Measurements from ENCODE around the gene ZNF579.
"Not testable (repeated sequence)": the region's sequence is repeated elsewhere in the genome, so short reads cannot be mapped to it uniquely, and the experiment has no call there.

ZNF579 gene

GRCh38 chr19:55584871-55585270 lies 4.2 kb upstream of the ZNF579 start:
- no peak for DNase-seq (ENCODE audit: low read depth in 1 of 2, low spot score in 1 of 2)
- no peak for TF ChIP-seq JUND (IDR thresholded peaks at IDR 0.05; ENCODE audit: low read depth)
- in situ Hi-C loops (cut with HindIII; ENCODE audit: low pct_unique_long_range_greater_than_20kb, low sequenced_read_pairs) = no loop called here

- in situ Hi-C loops (cut with HindIII; ENCODE audit: low pct_unique_long_range_greater_than_20kb, low sequenced_read_pairs); DNase-seq (ENCODE audit: low read depth in 1 of 2, low spot score in 1 of 2): not testable (repeated sequence)
These were observed 3.2 kb upstream of the ZNF579 start for GRCh38 chr19:55583897-55584296.

GRCh38 chr19:55582284-55582683 lies 1.6 kb upstream of the ZNF579 start:
- in situ Hi-C loops (cut with HindIII; ENCODE audit: low pct_unique_long_range_greater_than_20kb, low sequenced_read_pairs); DNase-seq (ENCODE audit: low read depth in 1 of 2, low spot score in 1 of 2): not testable (repeated sequence)

DNA sequence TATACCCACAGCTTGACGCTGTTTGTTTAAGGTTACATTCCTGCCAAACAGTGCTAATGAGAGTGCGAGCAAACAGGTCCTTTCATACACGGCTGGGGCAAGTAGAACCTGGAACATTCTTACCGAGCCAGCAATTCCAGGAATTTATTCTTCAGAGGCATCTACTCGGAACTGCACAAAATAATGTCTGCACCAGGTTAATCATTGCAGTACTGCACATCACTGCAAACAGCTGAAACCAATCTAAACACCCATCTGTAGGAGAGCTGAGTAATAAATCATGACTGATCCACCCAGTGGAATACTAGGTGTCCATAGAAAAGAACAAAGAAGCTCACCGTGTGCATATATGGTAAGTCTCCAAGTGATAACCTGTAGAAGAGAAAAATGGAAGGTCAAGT lies 1.2 kb upstream of the ZNF579 start:
- in situ Hi-C loops (cut with HindIII; ENCODE audit: low pct_unique_long_range_greater_than_20kb, low sequenced_read_pairs) = no loop called here
- peak in 1 of 2 experiments; percentile 71 for DNase-seq (ENCODE audit: low read depth in 1 of 2, low spot score in 1 of 2)
- TF ChIP-seq JUND (IDR thresholded peaks at IDR 0.05; ENCODE audit: low read depth) = no peak

- in situ Hi-C loops (cut with HindIII; ENCODE audit: low pct_unique_long_range_greater_than_20kb, low sequenced_read_pairs) = no loop called here
- peak in 1 of 2 experiments; percentile 85 for DNase-seq (ENCODE audit: low read depth in 1 of 2, low spot score in 1 of 2)
- no peak for TF ChIP-seq JUND (IDR thresholded peaks at IDR 0.05; ENCODE audit: low read depth)
These were observed 636 bp upstream of the ZNF579 start for GRCh38 chr19:55581145-55581822.

DNA sequence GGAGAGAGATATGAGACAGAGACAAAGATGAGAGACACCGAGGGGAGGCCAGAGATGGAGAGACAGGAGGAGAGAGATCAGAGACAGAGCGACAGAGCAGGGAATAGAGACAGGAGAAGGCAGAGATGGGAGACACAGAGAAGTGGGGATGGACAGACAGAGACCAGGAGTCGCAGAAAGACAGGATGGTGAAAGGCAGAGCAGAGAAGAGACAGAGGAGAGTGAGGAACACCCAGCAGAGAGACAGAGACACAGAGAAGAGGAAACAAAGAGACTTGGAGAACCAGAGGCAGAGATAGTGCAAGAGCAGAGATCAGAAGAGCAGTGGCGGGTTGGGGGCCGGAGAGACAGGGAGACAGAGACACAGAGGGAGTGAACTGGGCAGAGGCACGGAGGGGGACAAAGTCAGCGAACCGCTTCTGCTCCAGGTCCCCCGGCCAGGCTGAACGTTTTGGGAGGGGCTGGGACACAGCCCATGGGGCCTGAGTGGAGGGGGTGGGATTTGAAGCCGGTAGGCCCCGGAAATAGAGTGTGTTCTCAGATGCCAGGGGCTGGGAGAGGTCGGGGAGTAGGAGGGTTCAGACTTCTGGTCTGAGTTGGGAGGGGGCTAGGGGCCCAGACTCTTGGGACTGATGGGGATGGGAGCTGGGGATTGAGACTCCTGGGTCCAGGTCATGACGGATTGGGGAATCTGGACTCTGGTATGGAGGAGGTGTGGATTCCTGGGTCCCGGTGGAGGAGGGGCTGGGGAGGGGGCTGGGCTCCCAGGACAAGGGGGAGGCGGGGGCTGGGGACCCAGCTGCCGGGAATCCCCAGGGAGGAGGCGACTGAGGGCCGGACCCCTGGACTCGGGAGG lies 654 bp downstream of the ZNF579 start:
- in situ Hi-C loops (cut with HindIII; ENCODE audit: low pct_unique_long_range_greater_than_20kb, low sequenced_read_pairs) = no loop called here
- DNase-seq (ENCODE audit: low read depth in 1 of 2, low spot score in 1 of 2) = no peak
- no peak for TF ChIP-seq JUND (IDR thresholded peaks at IDR 0.05; ENCODE audit: low read depth)

DNA sequence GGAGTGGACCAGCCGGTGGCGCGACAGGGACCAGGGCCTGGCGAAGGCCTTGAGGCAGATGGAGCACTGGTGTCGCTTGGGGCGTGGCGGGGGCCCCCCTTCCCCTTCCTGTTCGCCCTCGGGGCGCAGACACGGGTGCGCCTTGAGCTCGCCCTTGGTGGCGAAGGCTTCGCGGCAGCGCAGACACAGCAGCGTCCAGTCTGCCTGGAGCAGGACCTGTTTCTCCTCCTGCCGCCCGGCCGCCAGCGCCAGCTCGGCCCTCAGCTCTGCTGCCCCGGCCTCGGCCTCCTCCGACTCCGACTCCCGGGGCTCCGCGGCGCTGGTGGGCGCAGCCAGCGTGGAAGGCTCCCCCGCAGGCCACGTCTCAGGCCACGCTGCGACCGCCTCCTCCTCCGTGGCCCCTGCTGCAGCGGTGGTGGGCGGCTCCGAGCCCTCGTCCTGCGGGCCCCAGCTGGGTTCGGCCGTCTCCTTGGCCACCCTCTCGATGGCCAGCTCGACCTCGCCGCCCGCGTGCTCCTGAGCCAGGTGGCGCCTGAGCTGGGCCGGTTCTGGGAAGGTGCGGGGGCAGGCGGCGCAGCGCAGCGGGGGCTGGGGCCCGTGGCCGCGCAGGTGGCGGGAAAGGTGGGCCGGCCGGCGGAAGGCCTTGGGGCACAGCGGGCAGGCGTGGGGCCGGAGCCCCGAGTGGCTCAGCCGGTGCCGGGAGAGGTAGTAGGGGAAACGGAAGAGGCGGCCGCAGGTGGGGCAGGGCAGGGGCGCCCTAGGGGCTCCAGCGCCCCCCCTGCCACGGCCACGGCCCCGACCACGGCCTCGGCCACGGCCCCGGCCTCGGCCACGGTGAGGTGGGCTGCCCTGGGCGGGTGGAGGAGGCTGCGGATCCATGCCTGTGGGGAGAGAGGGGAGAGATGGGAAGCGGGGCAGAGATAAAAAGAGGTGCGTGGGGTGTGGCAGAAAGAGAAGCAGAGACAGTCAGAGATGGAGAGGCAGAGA lies 1.6 kb downstream of the ZNF579 start:
- no peak for TF ChIP-seq JUND (IDR thresholded peaks at IDR 0.05; ENCODE audit: low read depth)
- DNase-seq (ENCODE audit: low read depth in 1 of 2, low spot score in 1 of 2) = no peak
- in situ Hi-C loops (cut with HindIII; ENCODE audit: low pct_unique_long_range_greater_than_20kb, low sequenced_read_pairs) = no loop called here

- DNase-seq (ENCODE audit: low read depth in 1 of 2, low spot score in 1 of 2) = no peak
- in situ Hi-C loops (cut with HindIII; ENCODE audit: low pct_unique_long_range_greater_than_20kb, low sequenced_read_pairs) = no loop called here
- no peak for TF ChIP-seq JUND (IDR thresholded peaks at IDR 0.05; ENCODE audit: low read depth)
These were observed 2.5 kb downstream of the ZNF579 start for GRCh38 chr19:55578031-55578760.

DNA sequence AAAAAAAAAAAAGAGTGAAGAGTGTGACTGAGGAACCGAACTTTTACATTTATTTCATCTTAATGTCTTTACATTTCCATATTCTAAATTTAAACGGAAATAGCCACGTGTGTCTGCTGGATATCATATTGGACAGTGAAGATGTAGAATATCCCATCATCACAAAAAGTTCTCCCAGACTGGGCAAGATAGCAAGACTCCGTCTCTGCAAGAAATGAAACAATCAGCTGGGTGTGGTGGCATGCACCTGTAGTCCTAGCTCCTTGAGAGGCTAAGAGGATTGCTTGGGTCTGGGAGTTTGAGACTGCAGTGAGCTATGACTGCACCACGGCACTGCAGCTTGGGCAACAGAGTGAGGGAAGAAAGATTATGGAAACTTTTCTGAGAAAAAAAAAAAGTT lies 3.9 kb downstream of the ZNF579 start:
- no peak for DNase-seq (ENCODE audit: low read depth in 1 of 2, low spot score in 1 of 2)
- TF ChIP-seq JUND (IDR thresholded peaks at IDR 0.05; ENCODE audit: low read depth) = no peak
- in situ Hi-C loops (cut with HindIII; ENCODE audit: low pct_unique_long_range_greater_than_20kb, low sequenced_read_pairs) = no loop called here

- in situ Hi-C loops (cut with HindIII; ENCODE audit: low pct_unique_long_range_greater_than_20kb, low sequenced_read_pairs); DNase-seq (ENCODE audit: low read depth in 1 of 2, low spot score in 1 of 2): not testable (repeated sequence)
These were observed 6.7 kb downstream of the ZNF579 start for GRCh38 chr19:55573929-55574328.

- DNase-seq (ENCODE audit: low read depth in 1 of 2, low spot score in 1 of 2); in situ Hi-C loops (cut with HindIII; ENCODE audit: low pct_unique_long_range_greater_than_20kb, low sequenced_read_pairs): not testable (repeated sequence)
These were observed 11.2 kb downstream of the ZNF579 start for GRCh38 chr19:55569477-55569876.

DNA sequence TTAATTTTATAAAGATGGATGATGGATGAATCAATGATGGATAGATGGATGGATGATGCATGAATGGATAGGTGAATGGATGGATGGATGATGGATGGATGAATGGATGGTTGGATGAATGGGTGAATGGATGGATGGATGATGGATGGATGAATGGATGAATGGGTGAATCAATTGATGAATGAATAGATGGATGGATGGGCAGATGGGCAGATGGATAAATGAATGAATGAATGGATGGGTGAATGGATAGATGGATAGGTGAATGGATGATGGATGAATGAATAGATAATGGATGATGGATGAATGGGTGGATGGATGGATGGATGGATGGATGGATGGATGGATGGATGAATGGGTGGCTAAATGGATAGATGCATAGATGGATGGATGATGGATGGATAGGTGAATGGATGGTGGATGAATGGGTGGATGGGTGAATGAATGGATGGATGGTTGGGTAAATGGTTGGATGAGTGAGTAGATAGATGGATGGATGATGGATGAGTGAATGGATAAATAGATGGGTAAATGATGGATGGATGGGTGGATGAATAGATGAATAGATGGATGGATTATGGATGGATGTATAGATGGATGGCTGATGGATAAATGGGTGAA lies 12.8 kb downstream of the ZNF579 start:
- TF ChIP-seq JUND (IDR thresholded peaks at IDR 0.05; ENCODE audit: low read depth) = no peak
- in situ Hi-C loops (cut with HindIII; ENCODE audit: low pct_unique_long_range_greater_than_20kb, low sequenced_read_pairs) = no loop called here
- no peak for DNase-seq (ENCODE audit: low read depth in 1 of 2, low spot score in 1 of 2)
